Stimulated activated CD4-positive, alpha-beta T cell treated with anti-CD3 and anti-CD28 coated beads, Interleukin-2, amount 100 ng/mL, for 48 hours (primary cell): ENCODE results near the gene PTGIS.
"Not testable (repeated sequence)": the region's sequence is repeated elsewhere in the genome, so short reads cannot be mapped to it uniquely, and the experiment has no call there.

Experiments used
- DNase-seq, 2 donors: peaks; one replicate each; pipeline ENCODE4 v3.0.0-alpha.2; 2020

PTGIS gene

DNA sequence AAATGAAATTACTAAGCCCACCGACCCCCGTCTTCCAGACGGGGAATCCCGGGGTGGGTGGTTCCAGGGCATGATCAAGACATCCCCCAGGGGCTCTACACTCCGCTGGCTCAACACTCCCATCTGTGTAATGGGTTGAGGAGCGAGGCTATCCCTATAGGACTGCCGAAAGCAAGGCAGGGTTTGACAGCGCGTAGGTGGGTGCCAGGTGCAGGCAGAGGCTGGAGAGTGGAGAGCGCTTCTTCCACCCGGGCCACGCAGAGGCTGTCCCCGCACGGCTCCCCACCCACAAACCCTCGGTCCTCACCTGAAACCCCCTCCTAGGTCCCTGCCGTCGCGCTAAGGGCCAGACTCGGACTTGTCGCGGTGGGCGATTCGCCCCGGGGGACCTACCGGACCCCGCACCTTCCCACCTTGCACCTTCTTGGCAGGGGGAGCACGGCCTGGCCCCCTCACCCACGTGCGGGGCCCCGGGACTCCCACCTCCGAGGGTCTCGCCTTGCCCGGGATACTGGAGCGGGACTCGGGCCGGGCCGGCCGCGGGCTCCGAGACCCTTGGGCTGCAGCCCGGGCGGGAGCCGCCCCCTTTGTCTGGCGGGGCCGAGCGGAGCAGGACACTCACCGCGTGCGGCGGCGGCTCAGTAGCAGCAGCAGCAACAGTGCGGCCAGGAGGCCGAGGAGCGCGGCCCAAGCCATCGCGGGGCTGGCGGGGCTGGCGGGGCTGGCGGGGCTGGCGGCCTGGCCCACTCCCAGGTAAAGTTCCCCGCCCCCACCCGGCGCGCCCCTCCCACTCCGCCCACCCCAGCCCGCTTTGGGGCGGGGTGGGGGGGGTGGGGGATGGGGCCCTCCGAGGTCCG is at the start of gene PTGIS:
PTGIS (minus strand) TSS at position 717 of the 857 bp plus-strand sequence; CDS start at position 696, 21 bp downstream.
- no peak for DNase-seq

DNA sequence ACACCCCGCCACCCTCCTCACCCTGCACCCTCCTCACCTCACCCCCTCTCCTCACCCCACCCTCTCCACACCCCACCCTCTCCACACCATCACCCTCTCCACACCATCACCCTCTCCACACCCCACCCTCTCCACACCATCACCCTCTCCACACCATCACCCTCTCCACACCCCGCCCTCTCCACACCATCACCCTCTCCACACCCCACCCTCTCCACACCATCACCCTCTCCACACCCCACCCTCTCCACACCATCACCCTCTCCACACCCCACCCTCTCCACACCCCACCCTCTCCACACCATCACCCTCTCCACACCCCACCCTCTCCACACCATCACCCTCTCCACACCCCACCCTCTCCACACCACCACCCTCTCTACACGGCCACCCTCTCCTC is 49.5 kb upstream of the PTGIS start:
- not testable (repeated sequence) for DNase-seq

DNA sequence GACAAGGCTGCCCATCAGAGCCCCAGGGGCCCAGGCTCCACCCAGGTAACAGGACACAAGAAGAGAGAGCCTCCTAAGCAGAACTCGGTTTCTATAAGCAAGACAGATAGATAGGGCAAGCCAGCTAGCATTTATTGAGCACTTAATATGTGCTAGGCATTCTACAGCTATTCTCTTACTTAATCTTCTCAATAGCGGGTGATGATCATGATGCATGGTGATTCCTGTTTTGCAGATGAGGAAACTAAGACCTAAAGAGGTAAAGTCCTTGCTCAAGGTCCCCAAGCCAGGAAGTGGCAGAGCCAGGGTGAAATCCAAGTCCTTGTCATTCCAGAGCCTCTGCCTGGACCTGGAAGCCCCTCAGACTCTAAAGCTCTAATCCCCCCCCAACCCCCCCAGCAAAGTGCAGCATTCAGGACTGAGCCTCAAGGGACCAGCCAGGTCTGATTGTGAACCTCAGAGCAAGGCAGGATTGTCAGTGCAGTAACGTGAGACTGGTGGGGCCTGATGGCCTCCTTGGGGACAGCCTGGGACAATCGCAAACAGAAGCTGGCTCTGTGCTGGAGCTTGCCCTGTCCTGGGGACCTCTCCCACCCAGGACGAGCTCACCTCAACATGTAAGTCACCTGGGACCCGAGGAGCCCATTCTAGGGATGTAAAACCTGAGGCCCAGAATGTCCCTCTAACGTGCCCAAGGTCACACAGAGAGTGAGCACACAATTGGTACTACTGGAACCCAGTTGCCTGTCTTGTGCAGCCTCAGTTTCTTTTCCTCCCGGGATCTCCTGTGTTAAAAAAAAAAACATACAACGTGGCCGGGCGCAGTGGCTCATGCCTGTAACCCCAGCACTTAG is 48.4 kb upstream of the PTGIS start:
- DNase-seq = no peak

DNA sequence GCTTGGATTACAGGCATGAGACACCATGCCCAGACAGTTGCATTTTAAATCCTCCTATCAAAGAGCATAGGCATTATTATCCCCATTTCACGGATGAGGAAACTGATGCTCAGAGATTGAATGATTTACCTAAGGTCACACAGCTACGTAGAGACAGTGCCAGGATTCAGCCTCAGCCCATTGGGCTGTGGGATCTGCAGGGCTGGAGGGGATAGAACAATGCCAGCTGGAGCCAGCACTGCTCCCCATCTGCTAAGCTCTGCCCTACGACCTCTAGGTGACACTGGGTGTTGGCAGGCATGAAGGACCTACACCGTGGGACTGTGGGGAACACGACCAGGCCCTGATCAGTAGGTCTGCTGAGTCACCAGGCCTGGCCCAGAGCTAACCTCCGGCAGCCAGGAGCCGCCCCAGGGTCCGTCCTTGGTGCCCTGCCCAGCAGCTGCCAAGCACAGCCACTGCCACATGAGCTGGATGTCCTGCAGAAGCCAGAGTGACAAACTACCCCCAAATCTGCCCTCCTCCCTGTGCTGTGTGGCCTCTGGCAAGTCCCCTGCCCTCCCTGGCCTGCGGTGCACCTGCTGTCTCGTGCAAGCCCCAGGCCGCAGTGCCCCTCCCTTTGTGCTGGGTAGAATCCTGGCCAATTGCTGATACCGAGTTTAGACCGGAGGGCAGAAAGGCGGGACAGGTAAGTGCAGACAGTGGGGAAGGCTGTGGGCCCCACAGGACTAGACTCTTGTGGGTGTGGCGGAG is 47.6 kb upstream of the PTGIS start:
- DNase-seq = no peak

DNA sequence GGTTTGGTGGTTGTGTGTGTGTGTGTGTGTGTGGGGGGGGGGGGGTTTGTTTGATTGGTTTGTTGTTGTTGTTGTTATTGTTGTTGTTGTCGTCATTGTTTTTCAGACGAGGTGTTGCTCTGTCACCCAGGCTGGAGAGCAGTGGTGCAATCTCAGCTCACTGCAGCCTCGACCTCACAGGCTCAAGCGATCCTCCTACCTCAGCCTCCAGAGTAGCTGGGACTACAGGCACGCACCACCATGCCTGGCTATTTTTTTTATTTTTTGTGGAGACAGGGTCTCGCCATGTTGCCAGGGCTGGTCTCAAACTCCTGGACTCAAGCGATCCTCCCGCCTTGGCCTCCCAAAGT is 47.1 kb upstream of the PTGIS start:
- DNase-seq = not testable (repeated sequence)

DNA sequence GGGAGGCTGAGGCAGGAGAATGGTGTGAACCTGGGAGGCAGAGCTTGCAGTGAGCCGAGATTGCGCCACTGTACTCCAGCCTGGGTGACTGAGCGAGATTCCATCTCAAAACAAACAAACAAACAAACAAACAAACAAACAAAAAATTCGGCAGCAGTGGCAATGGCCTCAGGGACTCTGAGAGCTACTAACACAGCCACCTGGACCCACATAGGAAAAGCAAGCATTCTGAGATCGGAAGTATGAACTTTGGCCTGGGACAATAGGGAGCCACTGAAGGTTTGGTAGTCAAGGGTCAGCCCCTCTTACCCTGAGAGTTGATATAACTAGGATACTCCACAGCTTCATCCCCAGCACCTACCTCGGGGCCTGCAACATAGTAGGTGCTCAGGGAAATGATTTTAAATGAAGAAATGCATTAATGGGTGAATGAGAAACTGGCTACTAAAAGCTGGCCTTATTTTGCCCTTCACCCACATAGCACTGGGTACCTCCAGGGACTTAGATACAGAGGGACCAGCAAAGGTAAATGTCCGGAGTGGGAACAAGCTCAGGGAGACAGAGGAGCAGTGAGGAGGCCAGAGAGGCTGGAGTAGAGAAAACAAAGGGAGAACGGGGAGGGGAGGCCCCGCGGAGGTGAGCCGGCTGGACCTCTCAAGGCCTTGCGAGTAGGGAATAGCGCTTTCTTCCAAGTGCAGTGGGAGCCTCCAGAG is 46.6 kb upstream of the PTGIS start:
- DNase-seq = no peak

DNA sequence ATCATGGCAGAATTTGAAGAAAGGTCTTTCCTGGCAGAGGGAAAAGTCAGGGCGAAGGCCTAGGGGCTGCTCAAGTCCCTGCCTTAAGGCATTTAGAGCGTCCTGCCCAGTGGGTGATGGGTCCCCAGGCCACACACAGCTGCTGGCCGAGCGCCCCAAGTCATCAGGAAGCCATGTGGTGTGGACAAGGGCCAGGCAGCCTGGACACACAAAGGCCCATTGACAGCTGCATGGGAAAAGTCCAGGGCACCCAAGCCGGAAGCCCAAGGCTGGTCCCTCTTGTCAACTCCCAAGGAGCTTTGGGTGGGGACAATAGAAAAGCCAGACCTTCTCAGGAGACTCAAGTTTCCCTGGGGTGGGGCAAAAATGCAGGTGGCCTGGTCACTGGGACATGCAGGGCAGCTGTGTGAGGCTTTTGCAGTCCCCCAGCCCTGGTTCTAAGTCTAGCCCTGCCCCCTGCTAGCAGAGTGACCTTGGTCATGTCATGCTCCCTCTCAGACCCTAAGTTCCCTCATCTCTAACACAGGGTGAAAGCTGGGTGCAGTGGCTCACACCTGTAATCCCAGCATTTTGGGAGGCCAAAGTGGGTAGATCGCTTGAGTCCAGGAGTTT is 44.3 kb upstream of the PTGIS start:
- DNase-seq = no peak

DNA sequence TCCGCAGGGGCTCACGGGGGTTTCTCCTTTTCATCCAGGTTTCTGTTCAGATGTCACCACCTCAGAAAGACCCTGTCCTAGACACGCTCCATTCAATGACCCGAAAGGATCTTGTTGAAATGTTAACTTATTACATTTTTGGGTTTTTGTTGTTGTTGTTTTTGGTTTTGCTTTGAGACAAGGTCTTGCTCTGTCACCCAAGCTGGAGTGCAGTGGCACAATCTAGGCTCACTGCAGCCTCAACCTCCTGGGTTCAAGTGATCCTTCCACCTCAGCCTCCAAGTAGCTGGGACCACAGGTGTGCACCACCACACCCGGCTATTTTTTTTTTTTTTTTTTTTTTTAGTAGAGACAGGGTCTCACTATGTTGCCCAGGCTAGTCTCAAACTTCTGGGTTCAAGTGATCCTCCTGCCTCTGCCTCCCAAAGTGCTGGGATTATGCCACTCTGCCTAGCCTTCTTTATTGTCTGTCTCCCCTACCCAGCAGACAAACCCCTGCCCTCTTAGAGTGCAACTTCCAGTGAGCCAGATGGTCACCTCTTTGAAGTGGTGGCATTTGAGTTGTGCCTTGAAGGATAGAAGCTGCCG is 43.7 kb upstream of the PTGIS start:
- not testable (repeated sequence) for DNase-seq

DNA sequence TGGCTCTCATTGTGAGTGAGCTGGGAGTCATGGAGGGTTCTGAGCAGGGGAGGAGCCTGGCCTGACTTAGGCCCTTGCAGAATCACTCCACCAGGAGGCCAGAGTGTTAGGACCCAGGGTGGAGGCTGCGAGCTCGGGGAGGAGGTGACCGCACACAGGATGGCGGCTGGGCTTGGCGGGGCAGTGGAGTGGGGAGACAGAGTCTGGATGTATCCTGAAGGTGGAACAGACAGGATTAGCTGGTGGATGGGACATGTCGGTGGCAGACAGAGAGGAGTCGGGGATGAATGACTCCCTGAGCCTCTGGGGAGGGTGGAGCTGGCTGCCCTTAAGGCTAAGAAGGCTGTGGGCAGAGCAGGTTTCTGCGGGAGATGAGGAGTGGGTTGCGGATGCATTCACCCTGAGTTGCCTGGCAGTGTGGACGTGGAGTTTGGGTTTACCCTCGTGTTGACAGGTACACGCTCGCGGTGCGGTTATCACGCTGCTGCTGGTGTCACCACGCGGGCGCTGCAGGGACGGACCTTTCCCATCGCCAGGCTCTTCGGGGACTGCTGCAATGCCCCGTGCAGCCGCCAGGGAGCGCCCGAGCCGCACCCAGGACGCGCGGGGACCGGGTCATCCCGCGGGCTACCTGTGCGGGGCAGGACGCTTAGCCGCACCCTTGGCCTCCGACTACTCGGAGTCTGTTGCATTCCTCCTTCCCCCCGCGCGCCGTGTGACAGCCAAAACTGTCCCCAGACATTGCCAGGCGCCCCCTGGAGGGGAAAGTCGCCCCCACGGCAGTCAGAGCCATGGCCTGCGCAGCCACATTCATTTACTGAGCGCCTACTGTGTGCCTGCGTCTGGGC is 43.0 kb upstream of the PTGIS start:
- DNase-seq = peak; percentile 86 to 89

DNA sequence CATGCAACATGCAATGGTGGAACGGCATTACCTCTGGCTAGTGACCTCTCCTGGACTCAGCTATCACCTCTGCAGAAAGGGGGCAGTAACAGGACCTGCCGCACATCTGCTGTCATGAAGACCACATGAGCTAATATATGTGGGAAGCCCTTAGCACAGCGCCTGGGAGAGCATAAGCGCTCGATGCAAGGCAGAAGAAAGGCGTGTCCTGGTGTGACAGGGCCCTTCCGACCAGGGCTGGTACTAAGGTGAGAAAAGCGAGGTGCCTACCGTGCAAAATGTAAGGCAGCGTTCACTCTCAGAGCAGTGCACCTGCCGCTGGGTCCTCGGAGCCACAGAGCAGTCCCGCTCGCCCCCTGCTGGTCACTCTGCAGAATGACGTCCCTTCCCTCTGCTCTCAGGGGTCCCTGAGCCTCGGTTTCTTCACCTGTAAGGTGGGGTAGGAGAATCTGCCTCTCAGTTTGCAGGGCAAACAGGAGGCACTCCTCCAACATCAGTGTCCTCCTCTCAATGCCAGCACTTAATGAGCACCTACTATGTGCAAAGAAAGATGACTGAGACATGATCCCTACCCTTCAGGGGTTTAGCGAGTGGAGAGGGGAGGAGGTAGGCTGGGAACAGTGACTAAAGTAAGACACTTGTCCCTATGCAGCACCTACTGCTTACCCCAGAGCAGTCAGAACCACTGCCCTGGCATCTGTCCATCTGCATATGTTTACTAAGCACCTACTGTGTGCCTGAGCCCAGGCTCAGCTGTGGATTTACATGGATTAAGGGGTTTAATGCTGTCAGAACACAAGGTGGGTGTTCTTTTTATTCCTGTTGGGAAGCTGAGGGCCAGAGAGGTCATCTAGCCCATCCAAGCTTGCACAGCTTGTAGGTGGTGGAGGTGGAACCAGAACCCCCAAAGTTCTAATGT is 41.1 kb upstream of the PTGIS start:
- peak; percentile 69 to 80 for DNase-seq

DNA sequence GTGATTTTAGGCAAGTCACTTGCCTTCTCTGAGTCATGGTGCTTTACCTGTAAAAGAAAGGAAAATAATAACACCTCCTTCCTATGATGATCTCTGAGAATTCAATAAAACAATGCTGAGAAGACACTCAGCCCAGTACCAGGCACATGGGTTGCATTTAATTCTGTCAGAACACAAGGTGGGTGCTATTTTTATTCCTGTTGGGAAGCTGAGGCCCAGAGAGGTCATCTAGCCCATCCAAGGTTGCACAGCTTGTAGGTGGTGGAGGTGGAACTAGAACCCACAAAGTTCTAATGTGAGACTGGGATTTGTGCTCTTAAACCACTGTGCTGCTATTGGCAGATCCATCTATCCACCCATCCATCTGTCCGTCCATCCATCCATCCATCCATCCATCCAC is 39.6 kb upstream of the PTGIS start:
- no peak for DNase-seq

DNA sequence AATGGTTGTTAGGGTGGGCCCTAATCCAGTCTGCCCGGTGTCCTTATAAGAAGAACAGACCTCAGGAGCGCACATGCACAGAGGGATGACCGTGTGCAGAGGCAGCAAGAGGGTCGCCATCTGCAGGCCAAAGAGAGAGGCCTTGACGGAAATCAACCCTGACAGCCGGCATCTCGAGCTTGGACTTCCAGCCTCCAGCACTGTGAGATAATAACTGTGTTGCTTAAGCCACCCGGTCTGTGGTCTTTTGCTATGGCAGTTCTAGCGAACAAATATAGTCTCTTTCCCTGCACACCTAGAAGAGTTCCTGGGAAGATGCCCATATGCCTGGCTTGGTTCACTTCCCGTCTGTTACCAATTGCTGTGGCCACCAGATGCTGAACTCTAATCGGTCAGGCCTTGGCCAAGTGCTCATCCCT is 35.3 kb upstream of the PTGIS start:
- DNase-seq = no peak

DNA sequence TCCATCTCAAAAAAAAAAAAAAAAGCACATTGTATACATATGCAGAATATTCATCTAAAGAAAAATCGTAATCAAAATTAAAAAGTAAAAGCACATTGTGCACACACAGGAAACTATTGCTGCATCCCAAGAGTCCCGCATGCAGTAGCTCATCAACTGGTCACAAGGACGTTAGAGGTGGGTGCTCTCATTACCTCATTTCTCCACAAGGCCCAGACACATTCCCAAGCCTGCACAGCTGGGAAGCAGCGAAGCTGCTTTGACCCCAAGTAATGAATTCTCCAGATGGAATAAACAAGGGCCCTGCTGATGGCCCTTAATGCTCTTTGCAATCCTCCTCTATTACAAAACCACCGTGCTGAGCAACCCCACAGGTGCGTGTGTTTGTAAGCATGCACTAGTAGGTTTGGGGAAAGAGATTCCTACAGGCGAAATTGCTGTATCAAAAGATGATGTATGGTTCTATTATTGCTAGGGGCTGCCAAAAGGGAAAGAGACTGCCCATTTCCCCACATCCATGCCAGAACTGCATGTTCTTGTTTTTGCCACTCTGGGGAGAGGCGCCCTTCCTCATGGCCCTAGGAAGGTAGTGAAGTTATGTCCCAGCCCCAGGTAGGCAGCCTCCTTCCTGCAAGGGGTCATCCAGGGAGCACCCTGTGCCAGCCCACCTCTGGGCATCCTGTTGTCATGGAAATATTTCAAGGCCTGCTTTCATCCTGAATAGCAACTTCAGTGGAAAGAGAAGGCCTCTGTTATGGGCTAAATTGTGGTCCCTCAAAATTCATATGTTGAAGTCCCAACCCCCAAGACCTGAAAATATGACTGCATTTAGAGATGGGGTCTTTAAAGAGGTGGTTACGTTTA is 34.6 kb upstream of the PTGIS start:
- no peak for DNase-seq

DNA sequence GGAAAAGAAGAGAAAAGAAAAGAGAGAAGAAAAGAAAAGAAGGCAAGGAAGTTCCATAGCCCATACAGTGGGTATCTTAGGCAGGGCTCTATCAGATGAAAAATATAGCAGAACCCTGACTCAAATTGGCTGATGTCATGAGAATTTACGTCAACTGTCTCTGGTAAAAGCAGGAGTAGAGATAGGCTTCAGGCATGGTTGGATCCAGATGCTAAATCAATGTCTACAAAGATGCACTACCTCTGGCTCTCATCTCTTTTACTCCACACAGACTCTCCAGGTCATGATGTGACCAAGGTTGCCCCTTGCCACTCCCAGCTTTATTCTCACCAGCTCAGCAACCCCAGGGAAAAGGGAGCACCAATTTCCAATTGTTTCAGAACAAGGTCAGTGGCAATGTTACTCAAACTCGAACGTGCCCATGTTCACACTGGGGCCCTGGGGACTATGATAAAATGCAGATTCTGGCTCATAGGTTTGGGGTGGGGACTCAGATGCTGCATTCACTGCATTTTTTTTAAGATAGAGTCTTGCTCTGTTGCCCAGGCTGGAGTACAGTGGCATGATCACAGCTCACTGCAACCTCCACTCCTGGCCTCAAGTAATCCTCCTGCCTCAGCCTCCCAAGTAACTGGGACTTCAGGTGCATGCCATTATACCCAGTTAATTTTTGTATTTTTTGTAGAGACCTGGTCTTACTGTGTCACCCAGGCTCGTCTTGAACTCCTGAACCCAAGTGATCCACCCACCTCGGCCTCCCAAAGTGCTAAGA is 33.4 kb upstream of the PTGIS start:
- DNase-seq = no peak

DNA sequence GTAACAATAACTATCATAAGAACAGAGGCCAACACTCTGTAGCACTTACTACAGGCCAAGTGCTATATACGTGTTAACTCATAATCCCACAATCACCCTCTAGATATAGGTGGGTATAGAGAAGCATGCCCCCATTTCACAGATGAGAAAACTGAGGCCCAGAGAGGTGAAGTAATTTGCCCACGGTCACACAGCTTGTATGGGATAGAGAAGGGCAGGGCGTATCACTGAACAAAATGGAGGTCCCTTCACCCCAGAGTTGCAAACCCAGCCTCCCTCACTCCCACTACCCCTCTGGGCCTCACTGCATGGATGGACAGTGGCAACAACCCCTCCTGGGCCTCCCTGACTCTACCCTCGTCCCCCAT is 31.8 kb upstream of the PTGIS start:
- DNase-seq = no peak

DNA sequence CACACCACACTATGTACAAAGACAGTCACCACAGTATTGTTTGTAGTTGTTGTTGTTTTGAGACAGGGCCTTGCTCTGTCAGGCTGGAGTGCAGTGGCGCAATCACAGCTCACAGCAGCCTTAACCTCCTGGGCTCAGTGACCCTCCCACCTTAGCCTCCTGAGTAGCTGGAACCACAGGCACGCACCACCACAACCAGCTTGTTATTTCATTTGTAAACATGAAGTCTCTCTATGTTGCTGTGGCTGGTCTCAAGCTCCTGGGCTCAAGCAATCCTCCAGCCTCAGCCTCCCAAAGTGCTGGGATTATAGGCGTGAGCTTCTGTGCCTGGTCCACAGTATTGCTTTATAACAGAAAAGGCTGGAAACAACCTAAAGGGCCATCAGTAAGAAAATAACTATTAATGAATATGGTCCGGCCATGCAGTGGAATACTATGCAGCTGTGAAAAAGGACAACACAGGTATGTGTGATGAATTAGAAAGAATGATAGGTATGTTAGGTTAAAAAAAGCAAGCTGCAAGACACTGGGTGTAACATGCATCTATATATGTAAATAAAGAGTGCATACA is 30.0 kb upstream of the PTGIS start:
- no peak for DNase-seq

DNA sequence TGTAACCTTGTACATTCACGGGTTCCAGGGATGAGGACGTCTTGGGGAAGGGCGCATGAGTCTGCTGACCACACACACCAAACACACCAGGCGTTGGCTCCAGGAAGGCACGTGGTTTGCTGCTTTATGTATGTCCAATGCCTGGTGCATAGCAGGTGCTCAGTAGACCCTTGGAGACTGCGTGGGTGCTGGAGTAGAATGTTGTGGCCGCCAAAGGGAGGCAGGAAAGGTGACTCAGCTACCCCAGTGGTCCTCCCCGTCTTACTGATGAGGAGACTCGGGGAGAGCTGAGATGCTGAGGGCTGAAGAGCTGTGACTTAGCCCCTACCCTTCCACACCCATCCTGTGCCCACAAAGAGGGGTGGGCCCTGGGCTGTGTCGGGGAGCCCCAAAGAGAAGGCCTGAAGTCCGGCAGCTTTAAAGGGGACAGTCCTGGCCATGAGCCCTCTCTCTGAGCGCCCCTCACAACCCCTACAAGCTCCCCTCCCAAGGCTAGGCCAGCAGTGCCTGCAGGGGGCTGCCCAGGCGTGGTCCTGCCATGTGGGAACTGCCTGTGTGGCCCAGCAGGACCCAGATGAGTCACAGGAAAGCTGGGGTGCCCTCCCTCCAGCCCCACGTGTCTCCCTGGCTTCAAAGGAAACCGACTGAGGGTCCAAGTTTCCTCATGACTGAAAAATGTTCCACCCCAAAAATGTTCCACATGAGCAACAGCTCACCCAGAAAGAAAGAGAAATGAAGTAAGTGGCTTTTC is 28.0 kb upstream of the PTGIS start:
- peak; percentile 69 to 70 for DNase-seq
